ENCODE data around the gene CCSER1.
"Not testable (repeated sequence)": the region's sequence is repeated elsewhere in the genome, so short reads cannot be mapped to it uniquely, and the experiment has no call there.

CCSER1 gene

GRCh38 chr4:91035276-91035675, 908.1 kb downstream of the CCSER1 start:
- DNase-seq (ENCODE audit: low read depth, low spot score): no peak

- DNase-seq (ENCODE audit: low read depth, low spot score): no peak
These were observed 910.8 kb downstream of the CCSER1 start for GRCh38 chr4:91037951-91038350.

DNA sequence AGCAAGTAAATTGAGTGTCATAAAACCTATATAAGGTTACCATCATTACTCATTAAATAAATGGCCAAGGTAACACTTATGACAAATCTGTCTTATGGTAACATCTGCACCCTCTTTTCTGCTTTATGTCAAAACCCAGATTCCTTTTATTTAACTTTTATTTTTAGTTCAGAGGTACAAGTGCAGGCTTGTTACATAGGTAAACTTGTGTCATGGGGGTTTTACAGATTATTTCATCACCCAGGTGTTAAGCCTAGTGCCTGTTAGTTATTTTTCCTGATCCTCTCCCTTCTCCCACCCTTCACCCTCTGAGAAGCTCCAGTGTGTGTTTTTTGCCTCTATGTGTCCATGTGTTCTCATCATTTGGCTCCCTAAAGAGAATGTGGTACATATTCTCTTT, 930.7 kb downstream of the CCSER1 start:
- no peak for DNase-seq (ENCODE audit: low read depth, low spot score)

DNA sequence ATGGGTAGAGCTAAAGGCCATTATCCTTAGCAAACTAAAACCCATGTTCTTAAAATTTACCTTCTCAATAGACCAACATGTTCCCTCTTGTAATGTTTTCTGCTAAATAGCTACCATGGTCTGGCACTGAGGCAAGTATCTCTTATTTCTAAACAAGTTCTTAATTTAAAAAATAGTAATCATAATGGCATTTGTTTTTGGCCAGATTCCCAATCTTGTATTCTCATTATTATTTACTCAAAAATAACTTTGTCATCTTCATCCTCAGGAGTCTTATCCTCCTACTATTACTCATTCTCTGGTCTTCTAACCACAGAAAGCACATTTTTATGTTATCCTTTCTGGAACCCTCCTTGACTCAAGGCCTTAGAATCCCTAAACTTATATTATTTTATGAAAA, 931.2 kb downstream of the CCSER1 start:
- no peak for DNase-seq (ENCODE audit: low read depth, low spot score)

DNA sequence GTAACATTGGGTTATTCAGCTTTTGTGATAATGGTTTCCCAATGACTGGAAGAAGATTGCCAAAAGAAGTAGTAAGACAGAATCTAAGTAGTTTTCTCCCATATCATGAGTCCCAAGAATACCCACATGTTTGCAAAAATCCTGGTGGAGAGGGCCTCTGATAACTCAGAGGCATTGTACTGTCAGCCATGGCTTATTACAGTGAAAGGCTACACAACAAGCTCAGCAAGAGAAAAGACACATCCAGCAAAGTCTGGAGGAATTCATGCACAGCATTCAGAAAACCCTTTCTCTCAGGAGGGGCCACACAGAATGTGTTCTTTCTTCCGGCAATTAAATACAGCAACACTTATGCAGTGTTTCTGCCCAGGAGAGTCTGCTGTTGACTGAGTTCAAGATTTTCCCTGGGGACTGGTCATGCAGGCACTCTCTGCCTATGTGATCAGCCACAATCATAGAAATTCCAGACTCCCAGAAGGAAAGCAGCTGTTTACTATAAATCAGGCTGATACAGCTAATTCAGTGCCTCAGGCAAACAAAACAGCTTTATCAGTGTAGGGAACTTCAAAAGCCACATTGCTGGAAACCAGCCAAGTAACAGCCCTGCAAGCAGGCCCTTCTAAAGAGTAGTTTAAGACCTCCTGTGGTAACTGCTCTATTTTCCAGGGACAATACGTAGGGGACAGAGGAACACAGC, 937.1 kb downstream of the CCSER1 start:
- no peak for DNase-seq (ENCODE audit: low read depth, low spot score)

GRCh38 chr4:91065117-91065516, 937.9 kb downstream of the CCSER1 start:
- no peak for DNase-seq (ENCODE audit: low read depth, low spot score)

DNA sequence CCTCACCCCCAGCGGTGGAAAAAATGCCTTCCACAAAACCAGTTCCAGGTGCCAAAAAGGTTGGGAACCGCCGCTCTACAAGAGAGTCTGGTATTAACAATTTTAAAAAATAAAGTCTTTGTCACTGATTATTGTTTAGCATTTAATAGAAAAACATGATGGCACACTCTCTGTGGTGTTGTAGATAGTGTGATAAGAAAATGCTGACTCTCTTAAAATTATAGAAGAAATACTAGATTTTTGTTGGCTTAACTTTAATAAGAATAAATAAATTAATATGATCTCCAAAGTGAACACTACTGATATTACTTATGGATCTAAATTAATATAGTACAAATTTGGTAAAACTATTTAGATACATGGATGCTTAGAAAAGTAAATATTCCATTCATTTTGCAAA, 943.5 kb downstream of the CCSER1 start:
- no peak for DNase-seq (ENCODE audit: low read depth, low spot score)

GRCh38 chr4:91076147-91076546, 949.0 kb downstream of the CCSER1 start:
- no peak for DNase-seq (ENCODE audit: low read depth, low spot score)

- no peak for DNase-seq (ENCODE audit: low read depth, low spot score)
These were observed 958.8 kb downstream of the CCSER1 start for GRCh38 chr4:91085961-91086360.

DNA sequence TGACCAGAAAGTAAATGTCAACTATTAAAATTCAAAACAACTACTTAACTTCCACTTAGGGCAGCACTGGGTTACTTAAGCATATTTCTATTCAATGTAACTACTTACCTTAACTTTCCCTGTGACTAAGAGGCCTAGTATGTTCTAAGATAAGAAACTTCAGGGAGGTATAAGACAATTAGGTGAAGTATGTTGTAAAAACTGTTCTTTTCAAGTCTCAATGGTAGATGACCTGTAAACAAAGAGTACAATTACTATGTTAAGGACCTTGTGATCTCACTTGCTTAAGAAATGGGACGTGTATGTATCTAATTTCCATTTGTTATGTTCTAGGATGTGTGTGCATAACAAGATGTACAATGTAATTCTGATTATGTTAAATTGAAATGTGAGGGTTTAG, 960.5 kb downstream of the CCSER1 start:
- DNase-seq (ENCODE audit: low read depth, low spot score): no peak

DNA sequence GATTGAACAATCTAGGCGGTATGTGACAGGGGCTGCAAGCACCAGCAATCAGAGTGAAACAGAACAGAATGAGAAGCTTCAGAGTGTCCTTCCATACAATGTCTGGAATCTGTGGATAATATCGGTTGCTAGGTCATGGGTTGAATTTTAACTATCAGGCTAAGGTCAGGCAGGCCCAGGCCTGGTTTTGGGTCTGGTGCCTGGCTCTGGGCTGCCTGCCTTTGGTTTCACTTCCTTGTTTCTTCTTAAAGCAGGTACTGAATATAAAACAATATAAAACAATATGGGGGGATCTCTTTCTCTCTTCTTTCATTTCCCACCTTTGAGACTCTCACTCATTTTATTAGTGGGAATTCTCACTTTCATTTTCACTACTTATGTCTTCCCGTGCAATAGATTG, 962.0 kb downstream of the CCSER1 start:
- no peak for DNase-seq (ENCODE audit: low read depth, low spot score)

- no peak for DNase-seq (ENCODE audit: low read depth, low spot score)
These were observed 965.3 kb downstream of the CCSER1 start for GRCh38 chr4:91092398-91092980.

- not testable (repeated sequence) for DNase-seq (ENCODE audit: low read depth, low spot score)
These were observed 967.0 kb downstream of the CCSER1 start for GRCh38 chr4:91094220-91094619.

- DNase-seq (ENCODE audit: low read depth, low spot score): no peak
These were observed 972.5 kb downstream of the CCSER1 start for GRCh38 chr4:91099666-91100065.

- no peak for DNase-seq (ENCODE audit: low read depth, low spot score)
These were observed 981.6 kb downstream of the CCSER1 start for GRCh38 chr4:91108751-91109150.

GRCh38 chr4:91111556-91111955, 984.4 kb downstream of the CCSER1 start:
- no peak for DNase-seq (ENCODE audit: low read depth, low spot score)

GRCh38 chr4:91113130-91113706, 986.0 kb downstream of the CCSER1 start:
- DNase-seq (ENCODE audit: low read depth, low spot score): peak; percentile 50

DNA sequence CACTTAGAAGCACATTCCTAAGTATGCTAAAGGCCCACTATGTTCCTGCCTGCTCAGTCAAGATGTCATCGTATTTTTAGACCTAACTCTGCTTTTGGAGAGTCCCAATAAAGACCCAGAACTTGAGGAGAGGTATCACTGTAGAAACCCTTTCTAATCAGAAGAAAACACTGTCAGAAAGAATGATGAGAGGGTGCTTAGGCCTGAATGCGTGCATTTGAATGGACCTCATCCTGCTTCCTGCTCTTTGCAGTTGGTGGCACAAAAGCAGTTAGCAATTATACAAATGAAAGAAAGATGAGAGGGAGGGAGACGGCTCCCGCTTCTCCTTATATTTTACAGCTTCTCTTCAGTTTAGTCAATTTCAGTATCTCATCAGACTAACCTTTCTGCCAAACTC, 987.2 kb downstream of the CCSER1 start:
- peak; percentile 45 for DNase-seq (ENCODE audit: low read depth, low spot score)

GRCh38 chr4:91116861-91117260, 989.7 kb downstream of the CCSER1 start:
- no peak for DNase-seq (ENCODE audit: low read depth, low spot score)

DNA sequence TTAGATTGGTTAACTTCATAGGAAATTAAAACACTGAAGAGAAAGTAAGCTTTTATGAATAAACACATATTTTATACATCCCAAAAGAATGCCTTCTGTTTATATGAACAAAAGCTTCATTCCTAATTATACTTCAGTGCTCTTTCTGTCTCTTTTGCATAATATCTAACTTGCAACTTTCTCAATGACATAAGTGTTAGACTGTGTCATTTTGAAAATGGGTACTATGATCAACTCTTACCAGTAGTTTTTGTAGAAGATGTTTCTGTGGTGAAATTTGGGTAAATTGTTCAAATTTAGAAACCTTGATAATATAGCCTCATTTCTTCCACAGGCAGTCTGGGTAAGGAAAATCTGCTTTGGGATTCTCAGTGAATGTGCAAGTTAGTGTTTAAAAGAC, 991.4 kb downstream of the CCSER1 start:
- DNase-seq (ENCODE audit: low read depth, low spot score): no peak

DNA sequence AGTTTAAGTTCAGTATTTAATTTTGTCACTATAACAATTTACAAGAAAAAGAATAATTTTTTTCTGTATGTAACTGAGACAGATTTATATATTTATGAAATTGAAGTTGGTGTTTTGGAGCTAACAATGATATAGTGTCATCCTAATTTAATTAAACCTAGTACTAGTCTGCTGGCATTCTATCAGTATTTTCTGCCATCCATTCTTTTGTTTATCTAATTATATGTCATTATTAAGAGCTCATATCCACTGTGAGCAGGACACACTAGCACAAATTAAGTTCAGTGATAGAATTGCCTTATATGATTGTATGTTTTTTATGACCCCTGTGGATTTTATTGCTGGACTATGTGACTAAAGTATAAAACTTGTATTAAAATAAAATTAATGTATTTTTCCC, 996.5 kb downstream of the CCSER1 start:
- no peak for DNase-seq (ENCODE audit: low read depth, low spot score)

DNA sequence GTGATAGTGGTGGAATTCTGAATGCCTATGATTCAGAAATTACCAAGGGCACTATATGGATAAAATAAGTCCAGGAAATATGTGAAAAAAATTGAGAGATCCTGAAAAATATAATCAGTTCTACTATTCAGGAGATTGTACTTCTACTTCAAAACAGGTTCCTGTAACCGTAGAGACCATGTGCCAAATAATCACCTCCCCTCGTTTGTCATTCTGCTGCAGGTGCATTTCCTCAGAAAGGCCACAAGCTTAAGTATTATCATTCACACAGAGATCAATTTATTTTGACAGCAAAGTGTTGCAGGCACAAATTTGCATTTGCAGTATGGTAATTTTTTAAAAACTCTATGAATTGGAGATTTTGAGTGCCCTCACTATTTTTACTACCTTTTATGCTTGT, 1000.0 kb downstream of the CCSER1 start:
- DNase-seq (ENCODE audit: low read depth, low spot score): no peak

- DNase-seq (ENCODE audit: low read depth, low spot score): no peak
These were observed 1000.6 kb downstream of the CCSER1 start for GRCh38 chr4:91127831-91128230.

All from iPS DF 19.7 (cell line).